ENCODE measurements around the gene SPECC1L. TPM values are rescaled to one million over a fixed set of nuclear protein-coding genes. Genes with fewer than 3 reads are reported as not detected.
A peak's percentile ranks its signal among the peaks of the same experiment; 100 is the strongest.

SPECC1L gene, protein sequence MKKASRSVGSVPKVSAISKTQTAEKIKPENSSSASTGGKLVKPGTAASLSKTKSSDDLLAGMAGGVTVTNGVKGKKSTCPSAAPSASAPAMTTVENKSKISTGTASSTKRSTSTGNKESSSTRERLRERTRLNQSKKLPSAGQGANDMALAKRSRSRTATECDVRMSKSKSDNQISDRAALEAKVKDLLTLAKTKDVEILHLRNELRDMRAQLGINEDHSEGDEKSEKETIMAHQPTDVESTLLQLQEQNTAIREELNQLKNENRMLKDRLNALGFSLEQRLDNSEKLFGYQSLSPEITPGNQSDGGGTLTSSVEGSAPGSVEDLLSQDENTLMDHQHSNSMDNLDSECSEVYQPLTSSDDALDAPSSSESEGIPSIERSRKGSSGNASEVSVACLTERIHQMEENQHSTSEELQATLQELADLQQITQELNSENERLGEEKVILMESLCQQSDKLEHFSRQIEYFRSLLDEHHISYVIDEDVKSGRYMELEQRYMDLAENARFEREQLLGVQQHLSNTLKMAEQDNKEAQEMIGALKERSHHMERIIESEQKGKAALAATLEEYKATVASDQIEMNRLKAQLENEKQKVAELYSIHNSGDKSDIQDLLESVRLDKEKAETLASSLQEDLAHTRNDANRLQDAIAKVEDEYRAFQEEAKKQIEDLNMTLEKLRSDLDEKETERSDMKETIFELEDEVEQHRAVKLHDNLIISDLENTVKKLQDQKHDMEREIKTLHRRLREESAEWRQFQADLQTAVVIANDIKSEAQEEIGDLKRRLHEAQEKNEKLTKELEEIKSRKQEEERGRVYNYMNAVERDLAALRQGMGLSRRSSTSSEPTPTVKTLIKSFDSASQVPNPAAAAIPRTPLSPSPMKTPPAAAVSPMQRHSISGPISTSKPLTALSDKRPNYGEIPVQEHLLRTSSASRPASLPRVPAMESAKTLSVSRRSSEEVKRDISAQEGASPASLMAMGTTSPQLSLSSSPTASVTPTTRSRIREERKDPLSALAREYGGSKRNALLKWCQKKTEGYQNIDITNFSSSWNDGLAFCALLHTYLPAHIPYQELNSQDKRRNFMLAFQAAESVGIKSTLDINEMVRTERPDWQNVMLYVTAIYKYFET
- total RNA-seq = 10 to 100 TPM; 17.0 to 52.1 (median 43.0) TPM

DNA sequence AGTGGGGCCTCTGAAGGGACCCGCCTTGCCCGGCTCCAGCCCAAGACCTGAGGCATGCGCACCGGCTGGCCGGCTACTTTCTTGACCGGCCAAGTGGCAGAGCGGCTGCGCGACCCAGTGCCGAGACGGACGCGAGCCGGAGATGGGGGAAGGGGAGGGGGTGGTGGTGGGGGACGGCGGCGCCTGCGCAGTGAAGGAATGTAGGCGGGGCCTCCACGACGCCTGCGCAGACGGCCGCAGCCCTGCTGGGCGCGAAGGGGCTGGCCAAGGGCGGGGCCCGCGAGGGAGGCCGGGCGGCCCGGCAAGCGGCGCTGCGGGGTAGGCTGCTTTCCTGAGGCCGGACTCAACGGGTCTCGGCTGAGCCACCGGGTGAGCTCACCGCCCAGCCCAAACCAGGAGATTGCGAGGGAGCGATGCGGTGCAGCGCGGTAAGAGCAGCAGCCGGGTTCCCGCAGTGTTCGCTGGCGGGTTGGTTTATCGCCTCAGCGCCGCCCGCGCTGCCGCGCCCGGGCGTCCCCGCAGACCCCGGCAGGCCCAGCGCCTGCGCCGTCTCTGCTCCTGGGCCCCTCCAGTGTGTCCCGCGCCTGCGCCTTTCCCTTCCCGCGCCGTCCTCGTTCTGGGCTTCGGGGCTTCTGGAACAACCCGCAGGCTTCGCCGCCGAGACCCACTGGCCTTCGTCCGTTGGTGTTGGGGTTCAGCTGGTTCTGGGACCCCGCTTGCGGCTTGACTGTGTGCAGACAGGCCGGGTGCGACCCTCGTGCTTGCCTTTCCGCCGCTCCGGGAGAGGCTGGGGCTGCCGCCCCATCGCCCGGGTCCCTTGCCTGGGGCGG is at the start of gene SPECC1L:
TSS of gene SPECC1L (plus strand) at position 276 of the 830 bp plus-strand sequence. CDS start 31,401 bp downstream, outside the sequence.
- H3K4me3 ChIP-seq = peak within 1 kb of the TSS; percentile 55 to 97 (median 75)
- peak within 1 kb of the TSS; percentile 94 to 95 for H3K27ac ChIP-seq
- 0% methylated on average over 2 to 13 of the region's 89 CpGs; no CpG with 5 or more reads in 8 of the 10 experiments for WGBS, 10 experiments
- peak; percentile 90 to 95 (median 92) for ATAC-seq (replicated peaks in 6 of 8)
- H3K4me1 ChIP-seq (replicated peaks in 1 of 2) = peaks cover 19 to 20% of the 10 kb centered on the region in 2 donors
- in situ Hi-C loops (cut with MboI; ENCODE audit: low pct_unique_long_range_greater_than_20kb in 2 of 9, low sequenced_read_pairs in 9 of 9, unreplicated experiment in 9 of 9) = no loop called here

DNA sequence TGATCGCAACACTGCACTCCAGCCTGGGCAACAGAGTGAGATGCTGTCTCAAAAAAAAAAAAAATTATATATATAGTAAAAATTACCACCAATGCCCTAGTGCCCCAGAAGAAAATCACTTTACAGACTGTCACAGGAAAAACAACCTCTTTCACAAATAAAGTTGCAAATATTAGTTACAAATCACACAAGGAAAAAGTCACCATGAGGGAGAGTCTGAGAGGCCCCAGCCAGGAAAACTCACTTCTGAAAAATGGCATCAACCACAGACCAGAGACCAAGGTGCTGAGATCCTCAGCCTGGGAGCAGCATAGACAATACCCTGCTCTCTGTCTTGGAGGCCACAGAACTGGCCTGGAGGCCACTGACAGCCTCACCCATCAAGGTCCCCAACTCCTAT is 46.2 kb upstream of the SPECC1L start:
- in situ Hi-C loops (cut with MboI; ENCODE audit: low pct_unique_long_range_greater_than_20kb in 2 of 9, low sequenced_read_pairs in 9 of 9, unreplicated experiment in 9 of 9) = no loop called here
- H3K4me1 ChIP-seq (replicated peaks in 1 of 2) = no peaks in the 10 kb centered on the region

DNA sequence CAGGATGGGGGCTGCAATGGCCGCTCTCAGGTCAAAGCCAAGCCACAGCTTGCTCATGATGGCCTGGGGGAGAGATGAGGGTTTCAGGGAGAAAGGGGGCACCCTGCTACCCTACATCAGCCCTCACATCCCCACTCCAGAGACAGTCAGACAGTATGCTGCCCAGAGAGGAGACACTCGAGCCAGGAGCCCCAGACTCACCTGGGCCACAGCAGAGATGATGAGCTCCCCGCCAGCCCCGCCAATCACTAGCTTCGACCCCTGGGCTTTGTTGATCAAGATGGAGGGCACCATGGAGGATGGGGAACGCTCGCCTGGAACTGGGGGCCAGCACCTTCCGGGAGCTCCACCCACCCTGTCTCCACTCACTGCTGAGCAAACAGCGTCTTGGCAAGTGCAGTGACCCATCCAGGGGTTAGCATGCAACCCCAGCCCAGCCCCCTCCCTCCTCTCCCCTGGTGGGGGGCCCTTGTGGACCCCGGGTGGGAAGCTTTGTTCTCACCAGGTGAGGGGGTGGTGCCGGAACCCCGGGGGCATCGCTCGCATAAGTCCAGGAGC is 45.5 kb upstream of the SPECC1L start:
- in situ Hi-C loops (cut with MboI; ENCODE audit: low pct_unique_long_range_greater_than_20kb in 2 of 9, low sequenced_read_pairs in 9 of 9, unreplicated experiment in 9 of 9) = no loop called here
- Histone ChIP-seq H3K4me1 (replicated peaks in 1 of 2) (no peaks in the 10 kb centered on the region), H3K27ac (no peak overlapping the region), H3K4me3 (no peak overlapping the region)
- 89 to 100% methylated on average over 1 to 2 of the region's 14 CpGs; no CpG with 5 or more reads in 8 of the 10 experiments for WGBS, 10 experiments
- no peak for ATAC-seq (replicated peaks in 6 of 8)

More for the DNA sequence above, 46.2 kb upstream of the SPECC1L start:
- no peak for ATAC-seq (replicated peaks in 6 of 8)
- 80 to 100% (median 100%) methylated on average over 1 of the region's 1 CpG; no CpG with 5 or more reads in 5 of the 10 experiments for WGBS, 10 experiments
- Histone ChIP-seq H3K27ac (no peak overlapping the region), H3K4me3 (no peak overlapping the region)

DNA sequence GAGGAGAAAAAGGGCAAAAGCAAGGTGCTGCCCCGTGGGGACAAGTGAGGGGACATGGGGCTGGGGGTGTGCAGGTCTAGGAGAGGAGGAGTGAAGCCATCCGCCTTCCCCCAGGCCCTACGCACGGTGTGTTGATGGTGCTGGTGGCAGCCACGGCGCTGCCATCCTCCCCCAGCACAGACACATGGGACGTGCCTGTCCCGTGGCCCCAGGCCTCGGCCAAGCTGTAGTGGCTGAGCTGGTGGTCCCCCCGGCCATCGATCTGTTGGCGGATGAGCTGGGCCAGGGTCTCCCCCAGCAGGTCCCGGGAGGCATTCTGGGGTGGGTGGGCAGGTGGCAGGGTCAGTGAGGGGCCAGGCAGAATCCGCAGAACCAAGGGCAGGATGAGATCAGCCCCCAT is 44.7 kb upstream of the SPECC1L start:
- Histone ChIP-seq H3K27ac (no peak overlapping the region), H3K4me1 (replicated peaks in 1 of 2) (no peaks in the 10 kb centered on the region), H3K4me3 (no peak overlapping the region)
- no peak for ATAC-seq (replicated peaks in 6 of 8)
- in situ Hi-C loops (cut with MboI; ENCODE audit: low pct_unique_long_range_greater_than_20kb in 2 of 9, low sequenced_read_pairs in 9 of 9, unreplicated experiment in 9 of 9) = no loop called here
- 82% methylated on average over 12 of the region's 14 CpGs; no CpG with 5 or more reads in 9 of the 10 experiments for WGBS, 10 experiments

DNA sequence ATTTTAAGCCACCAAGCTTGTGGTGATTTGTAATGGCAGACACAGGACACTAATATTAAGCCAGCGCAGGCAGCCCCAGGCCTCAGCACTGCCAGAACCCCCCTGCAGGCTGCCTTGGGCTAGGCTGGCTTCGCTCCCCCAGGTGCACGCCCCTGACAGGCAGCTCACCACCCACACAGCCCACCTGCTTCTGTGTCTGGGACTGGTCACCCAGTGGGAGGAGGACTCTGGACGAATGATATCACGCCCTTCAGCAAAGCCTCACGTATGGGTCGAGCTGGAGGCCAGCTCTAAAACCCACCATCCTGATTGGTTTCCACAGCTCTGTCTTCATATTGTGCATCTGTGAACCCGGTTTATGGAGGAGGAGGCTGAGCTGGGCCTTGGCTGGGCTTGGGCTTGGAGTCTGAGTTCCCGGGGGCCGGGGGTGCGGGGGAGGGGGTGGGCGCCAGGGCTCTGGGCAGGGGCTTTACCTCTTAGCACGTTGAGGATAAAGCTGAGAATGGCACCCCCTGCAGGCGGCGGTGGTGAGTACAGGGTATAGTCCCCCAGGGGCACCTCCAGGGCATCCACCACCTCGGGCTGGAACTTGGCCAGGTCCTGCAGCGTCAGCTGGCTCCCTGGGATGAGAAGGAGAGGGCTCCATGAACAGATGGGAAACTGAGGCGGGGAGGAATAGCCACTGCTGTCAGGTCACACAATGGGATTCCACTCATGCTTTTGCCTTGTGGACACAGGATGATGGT is 39.5 kb upstream of the SPECC1L start:
- in situ Hi-C loops (cut with MboI; ENCODE audit: low pct_unique_long_range_greater_than_20kb in 2 of 9, low sequenced_read_pairs in 9 of 9, unreplicated experiment in 9 of 9) = no loop called here
- no peak overlapping the region for H3K27ac ChIP-seq
- ATAC-seq (replicated peaks in 6 of 8) = peak in 2 of 8 experiments; percentile 9 to 47
- WGBS, 10 experiments = 80 to 92% (median 90%) methylated on average over 2 to 5 of the region's 18 CpGs; no CpG with 5 or more reads in 7 of the 10 experiments
- H3K4me3 ChIP-seq = no peak overlapping the region
- H3K4me1 ChIP-seq (replicated peaks in 1 of 2) = no peaks in the 10 kb centered on the region

DNA sequence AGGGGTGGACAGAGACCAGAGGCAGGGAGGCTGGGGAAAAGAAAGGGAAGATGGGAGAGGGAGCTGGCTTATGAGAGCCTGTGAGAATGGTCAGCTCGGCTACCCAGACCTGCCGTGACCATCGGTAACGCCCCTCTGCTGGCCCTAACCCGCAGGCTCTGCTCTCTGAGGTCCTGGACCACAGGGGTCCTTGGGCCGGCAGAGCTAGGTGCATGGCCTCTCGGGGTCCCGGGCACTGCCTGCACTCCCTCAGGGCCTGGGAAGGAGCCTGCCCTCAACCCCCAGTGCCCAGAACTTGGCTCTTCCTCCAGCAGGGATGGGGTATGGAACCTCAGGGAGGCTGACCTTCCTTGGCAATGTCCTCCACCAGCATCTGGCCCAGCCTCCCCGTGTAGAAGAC is 38.9 kb upstream of the SPECC1L start:
- in situ Hi-C loops (cut with MboI; ENCODE audit: low pct_unique_long_range_greater_than_20kb in 2 of 9, low sequenced_read_pairs in 9 of 9, unreplicated experiment in 9 of 9) = no loop called here
- no peak for ATAC-seq (replicated peaks in 6 of 8)

DNA sequence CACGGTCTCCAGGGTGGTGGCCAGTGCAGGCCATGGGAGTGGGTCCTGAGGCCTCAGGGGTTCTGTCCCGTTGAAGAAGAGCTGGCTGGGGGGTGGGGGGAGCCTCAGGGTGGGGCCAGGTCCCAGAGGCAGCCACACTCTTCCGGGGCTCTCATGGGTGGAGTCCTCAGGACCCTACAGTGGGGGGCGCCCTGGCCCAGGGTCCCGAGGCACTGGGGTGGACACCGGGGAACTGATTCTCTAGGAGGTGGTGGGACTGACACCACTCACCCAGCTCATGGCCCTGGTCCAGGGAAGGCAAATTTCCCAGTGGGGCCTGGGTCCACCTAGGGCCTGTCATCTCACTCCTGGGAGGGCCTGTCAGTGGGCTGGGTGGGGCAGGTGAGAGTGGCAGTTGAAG is 38.5 kb upstream of the SPECC1L start:
- no CpG with 5 or more reads among the region's 6 CpGs for WGBS, 10 experiments
- H3K4me3 ChIP-seq = no peak overlapping the region
- ATAC-seq (replicated peaks in 6 of 8) = no peak
- no peaks in the 10 kb centered on the region for H3K4me1 ChIP-seq (replicated peaks in 1 of 2)
- in situ Hi-C loops (cut with MboI; ENCODE audit: low pct_unique_long_range_greater_than_20kb in 2 of 9, low sequenced_read_pairs in 9 of 9, unreplicated experiment in 9 of 9) = no loop called here
- no peak overlapping the region for H3K27ac ChIP-seq

More for the DNA sequence above, 38.9 kb upstream of the SPECC1L start:
- Histone ChIP-seq H3K4me1 (replicated peaks in 1 of 2) (no peaks in the 10 kb centered on the region), H3K4me3 (no peak overlapping the region), H3K27ac (no peak overlapping the region)
- 80 to 83% (median 82%) methylated on average over 2 to 4 of the region's 9 CpGs; no CpG with 5 or more reads in 7 of the 10 experiments for WGBS, 10 experiments

DNA sequence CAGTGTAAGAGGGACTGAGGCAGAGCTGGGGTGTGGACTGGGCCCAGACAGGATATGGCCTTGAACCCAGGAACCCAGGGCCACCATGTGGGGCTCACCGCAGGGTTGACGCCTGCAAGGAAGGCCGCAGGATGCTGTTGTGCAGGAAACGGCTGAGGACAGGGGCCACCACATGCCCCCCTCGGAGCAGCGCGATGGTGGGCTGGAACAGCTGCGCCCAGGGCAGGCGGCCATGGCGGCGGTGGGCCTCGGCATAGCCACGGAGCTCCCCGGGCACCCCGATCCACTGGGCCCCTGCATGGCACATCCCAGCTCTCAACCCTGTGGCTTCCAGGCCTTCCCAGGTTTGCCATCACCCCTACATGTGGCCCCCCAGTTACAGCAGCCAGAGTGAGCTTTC is 37.9 kb upstream of the SPECC1L start:
- 40 to 94% (median 83%) methylated on average over 1 to 10 of the region's 15 CpGs; no CpG with 5 or more reads in 7 of the 10 experiments for WGBS, 10 experiments
- Histone ChIP-seq H3K4me3 (no peak overlapping the region), H3K27ac (no peak overlapping the region), H3K4me1 (replicated peaks in 1 of 2) (no peaks in the 10 kb centered on the region)
- in situ Hi-C loops (cut with MboI; ENCODE audit: low pct_unique_long_range_greater_than_20kb in 2 of 9, low sequenced_read_pairs in 9 of 9, unreplicated experiment in 9 of 9) = no loop called here
- no peak for ATAC-seq (replicated peaks in 6 of 8)

DNA sequence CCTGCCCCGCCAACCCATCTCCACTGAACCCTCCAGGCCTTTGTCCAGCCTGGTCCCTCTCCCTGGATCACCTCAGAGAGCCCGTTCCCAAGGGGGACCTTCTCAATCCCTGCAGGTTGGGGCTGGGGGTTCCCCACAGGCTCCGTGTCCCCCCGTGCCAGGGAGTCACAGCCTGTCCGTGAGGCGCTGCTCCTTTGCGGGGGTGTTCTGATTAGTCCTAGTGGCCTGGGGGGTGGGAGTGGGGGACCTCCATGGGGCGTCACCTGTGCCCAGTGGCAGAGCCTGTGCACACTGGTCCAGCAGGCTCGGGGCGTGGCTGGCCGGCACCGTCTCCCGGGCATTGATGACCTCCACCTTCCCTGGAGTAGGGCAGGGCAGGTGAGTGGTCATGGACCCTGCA is 37.4 kb upstream of the SPECC1L start:
- no peak for ATAC-seq (replicated peaks in 6 of 8)
- Histone ChIP-seq H3K27ac (no peak overlapping the region), H3K4me1 (replicated peaks in 1 of 2) (no peaks in the 10 kb centered on the region), H3K4me3 (no peak overlapping the region)
- in situ Hi-C loops (cut with MboI; ENCODE audit: low pct_unique_long_range_greater_than_20kb in 2 of 9, low sequenced_read_pairs in 9 of 9, unreplicated experiment in 9 of 9) = no loop called here
- WGBS, 10 experiments = 80 to 100% (median 100%) methylated on average over 1 of the region's 13 CpGs; no CpG with 5 or more reads in 7 of the 10 experiments

DNA sequence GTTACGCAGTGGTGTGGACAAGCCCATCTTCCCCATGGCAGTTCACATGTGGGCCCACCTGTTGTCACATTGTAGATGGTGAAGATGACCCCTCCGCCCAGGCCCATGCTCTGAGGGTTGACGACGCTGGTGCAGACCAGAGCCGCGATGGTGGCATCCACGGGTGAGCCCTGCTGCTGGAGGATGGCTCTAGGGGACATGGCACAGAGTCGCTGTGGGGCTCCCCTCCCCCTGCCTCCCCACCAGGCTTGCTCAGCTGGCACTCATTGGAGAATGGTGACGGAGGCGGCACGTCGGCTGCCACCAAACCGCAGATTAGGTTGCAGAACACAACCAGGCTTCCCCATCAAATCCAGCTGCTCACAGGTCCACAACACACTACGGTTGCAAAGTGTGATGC is 36.8 kb upstream of the SPECC1L start:
- H3K4me1 ChIP-seq (replicated peaks in 1 of 2) = no peaks in the 10 kb centered on the region
- ATAC-seq (replicated peaks in 6 of 8) = no peak
- 74 to 100% (median 90%) methylated on average over 1 to 11 of the region's 14 CpGs; no CpG with 5 or more reads in 4 of the 10 experiments for WGBS, 10 experiments
- no peak overlapping the region for H3K27ac ChIP-seq
- in situ Hi-C loops (cut with MboI; ENCODE audit: low pct_unique_long_range_greater_than_20kb in 2 of 9, low sequenced_read_pairs in 9 of 9, unreplicated experiment in 9 of 9) = no loop called here
- no peak overlapping the region for H3K4me3 ChIP-seq

DNA sequence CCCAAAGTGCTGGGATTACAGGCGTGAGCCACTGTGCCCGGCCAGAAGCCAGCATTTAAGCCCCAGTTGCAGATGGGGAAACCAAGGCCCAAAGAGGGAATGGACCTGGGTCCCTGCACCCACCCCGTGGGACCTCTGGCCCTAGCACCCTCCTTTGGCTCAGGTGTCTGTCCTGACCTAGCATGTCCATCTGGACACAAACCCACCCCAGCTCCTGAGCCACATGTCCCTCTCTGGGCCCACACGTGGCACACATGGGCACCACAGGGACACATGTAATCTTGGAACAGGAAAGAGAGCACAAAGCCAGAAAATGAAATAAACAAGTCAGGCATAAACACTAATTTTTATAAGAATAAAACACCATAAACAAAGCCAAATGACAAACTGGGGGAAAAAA is 35.3 kb upstream of the SPECC1L start:
- Histone ChIP-seq H3K27ac (no peak overlapping the region), H3K4me1 (replicated peaks in 1 of 2) (no peaks in the 10 kb centered on the region), H3K4me3 (no peak overlapping the region)
- WGBS, 10 experiments = 83 to 100% (median 98%) methylated on average over 1 to 4 of the region's 4 CpGs; no CpG with 5 or more reads in 6 of the 10 experiments
- in situ Hi-C loops (cut with MboI; ENCODE audit: low pct_unique_long_range_greater_than_20kb in 2 of 9, low sequenced_read_pairs in 9 of 9, unreplicated experiment in 9 of 9) = no loop called here
- no peak for ATAC-seq (replicated peaks in 6 of 8)
